ENCODE results near the gene ROMO1. TPM values are rescaled to one million over a fixed set of nuclear protein-coding genes. Genes with fewer than 3 reads are reported as not detected.

Gene ROMO1
- total RNA-seq, 4 donors from 2014 or later, result 146 to 299 (median 212) TPM

DNA sequence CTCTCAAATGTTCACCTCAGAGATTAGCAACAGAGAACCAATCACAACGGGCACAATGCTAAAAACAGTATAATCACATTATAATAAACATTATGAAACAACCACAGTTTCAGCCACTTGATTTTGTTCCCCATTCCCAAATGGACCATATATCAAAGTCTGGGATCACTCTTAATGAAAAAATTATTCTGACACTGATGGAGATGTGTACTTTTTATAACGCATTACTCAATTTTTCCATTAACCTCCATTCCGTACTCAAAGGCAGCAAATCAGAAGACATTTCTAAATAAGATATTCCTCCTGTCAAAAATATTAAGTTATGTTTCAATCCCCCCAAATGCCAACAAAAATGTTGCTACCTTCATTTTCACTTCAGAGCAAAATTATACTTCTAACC is 37.3 kb upstream of the ROMO1 start:
- Histone ChIP-seq H3K36me3 (no peaks in the 10 kb centered on the region), H3K9me3 (no peaks in the 10 kb centered on the region), H3K4me3 (no peak overlapping the region), H3K27ac (no peak overlapping the region), H3K4me1 (peaks cover 59% of the 10 kb centered on the region), H3K27me3 (no peaks in the 10 kb centered on the region)
- DNase-seq (ENCODE audit: low spot score in 2 of 2), result no peak
- no peak for TF ChIP-seq POLR2AphosphoS5 (IDR thresholded peaks at IDR 0.05)
- TF ChIP-seq POLR2A (IDR thresholded peaks at IDR 0.05), result no peak
- no peak for TF ChIP-seq EP300 (IDR thresholded peaks at IDR 0.05)
- WGBS, result 19% methylated on average over 3 of the region's 3 CpGs

DNA sequence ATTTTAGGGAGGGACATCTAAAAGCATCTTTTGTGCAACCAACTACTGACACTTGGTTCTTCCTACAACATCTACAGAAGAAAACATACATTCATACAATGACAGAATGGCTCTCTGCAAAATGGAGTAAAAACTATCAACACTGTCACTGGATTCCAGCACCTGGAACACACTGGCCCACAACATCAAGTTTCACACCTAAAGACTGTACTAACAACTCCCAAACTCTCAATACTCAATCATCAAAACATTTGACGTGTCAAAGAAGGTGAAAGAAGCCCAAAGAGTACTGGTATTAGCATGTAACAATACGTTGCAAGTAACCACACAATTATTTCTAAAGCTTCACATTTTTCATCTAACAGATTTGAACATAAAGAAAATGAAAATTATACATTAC is 36.7 kb upstream of the ROMO1 start:
- H3K4me3 ChIP-seq, result peak overlapping the region; percentile 93
- no peak for TF ChIP-seq EP300 (IDR thresholded peaks at IDR 0.05)
- TF ChIP-seq, protein P1, sequence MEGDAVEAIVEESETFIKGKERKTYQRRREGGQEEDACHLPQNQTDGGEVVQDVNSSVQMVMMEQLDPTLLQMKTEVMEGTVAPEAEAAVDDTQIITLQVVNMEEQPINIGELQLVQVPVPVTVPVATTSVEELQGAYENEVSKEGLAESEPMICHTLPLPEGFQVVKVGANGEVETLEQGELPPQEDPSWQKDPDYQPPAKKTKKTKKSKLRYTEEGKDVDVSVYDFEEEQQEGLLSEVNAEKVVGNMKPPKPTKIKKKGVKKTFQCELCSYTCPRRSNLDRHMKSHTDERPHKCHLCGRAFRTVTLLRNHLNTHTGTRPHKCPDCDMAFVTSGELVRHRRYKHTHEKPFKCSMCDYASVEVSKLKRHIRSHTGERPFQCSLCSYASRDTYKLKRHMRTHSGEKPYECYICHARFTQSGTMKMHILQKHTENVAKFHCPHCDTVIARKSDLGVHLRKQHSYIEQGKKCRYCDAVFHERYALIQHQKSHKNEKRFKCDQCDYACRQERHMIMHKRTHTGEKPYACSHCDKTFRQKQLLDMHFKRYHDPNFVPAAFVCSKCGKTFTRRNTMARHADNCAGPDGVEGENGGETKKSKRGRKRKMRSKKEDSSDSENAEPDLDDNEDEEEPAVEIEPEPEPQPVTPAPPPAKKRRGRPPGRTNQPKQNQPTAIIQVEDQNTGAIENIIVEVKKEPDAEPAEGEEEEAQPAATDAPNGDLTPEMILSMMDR (IDR thresholded peaks at IDR 0.05), result no peak
- no peak for TF ChIP-seq POLR2AphosphoS5 (IDR thresholded peaks at IDR 0.05)
- no peak for TF ChIP-seq POLR2A (IDR thresholded peaks at IDR 0.05)
- no peaks in the 10 kb centered on the region for H3K36me3 ChIP-seq
- H3K9me3 ChIP-seq, result no peaks in the 10 kb centered on the region
- DNase-seq (ENCODE audit: low spot score in 2 of 2), result no peak
- H3K27me3 ChIP-seq, result no peaks in the 10 kb centered on the region
- WGBS, result 15% methylated on average over 2 of the region's 2 CpGs
- H3K4me1 ChIP-seq, result peaks cover 54% of the 10 kb centered on the region
- no peak overlapping the region for H3K27ac ChIP-seq

DNA sequence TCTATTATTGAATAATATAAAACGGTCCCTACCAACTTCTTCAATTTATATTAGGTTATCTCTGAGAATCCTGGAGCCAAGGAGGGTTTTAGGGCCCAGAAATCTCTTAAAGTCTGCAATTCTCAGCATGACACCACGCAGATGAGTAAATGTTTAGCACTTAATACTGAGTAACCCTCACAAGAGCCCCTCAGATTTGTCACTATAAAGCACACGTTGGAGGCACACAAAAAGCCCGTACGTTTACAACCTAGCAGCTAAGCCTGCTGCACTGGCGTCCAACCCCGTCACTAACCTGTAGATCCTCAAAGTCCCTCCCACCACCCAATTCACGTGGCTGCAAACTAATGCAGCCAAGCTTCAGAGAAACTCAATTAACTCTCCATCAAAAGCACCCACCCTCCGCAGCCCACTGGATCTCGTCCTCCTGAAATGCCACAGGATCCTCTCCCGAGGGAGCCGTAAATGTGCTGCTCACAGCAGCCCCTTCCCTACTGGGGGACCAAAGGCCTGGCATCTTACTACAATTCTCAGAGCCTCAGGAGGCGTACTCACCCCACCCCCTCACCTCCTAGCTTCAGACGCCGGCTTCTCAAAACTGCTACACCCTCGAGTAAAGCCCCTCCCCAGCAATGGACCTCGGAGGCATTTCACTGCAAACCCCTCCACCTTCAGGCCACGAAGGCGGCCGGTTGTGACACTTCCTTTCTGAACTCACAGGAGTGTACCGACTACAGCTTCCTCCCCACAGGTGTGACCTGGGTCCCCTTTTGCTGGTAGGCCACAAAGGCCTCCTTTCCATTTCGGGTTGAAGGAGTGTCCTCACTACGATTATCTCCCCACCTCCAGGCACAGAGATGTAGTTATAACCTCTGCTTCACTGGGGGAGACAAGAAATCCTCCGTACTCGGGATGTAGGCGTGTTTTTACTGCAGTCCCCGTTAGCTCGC is 35.4 kb upstream of the ROMO1 start:
- Histone ChIP-seq H3K27me3 (no peaks in the 10 kb centered on the region), H3K4me3 (peak overlapping the region; percentile 93), H3K27ac (peak overlapping the region; percentile 100), H3K9me3 (no peaks in the 10 kb centered on the region), H3K36me3 (peaks cover 6% of the 10 kb centered on the region), H3K4me1 (peaks cover 46% of the 10 kb centered on the region)
- TF ChIP-seq EP300 (IDR thresholded peaks at IDR 0.05) (no peak), POLR2AphosphoS5 (IDR thresholded peaks at IDR 0.05) (no peak), POLR2A (IDR thresholded peaks at IDR 0.05) (no peak)
- TF ChIP-seq, protein P1 (IDR thresholded peaks at IDR 0.05), result no peak
- peak; percentile 69 to 79 for DNase-seq (ENCODE audit: low spot score in 2 of 2)
- WGBS, result 0% methylated on average over 17 of the region's 28 CpGs

DNA sequence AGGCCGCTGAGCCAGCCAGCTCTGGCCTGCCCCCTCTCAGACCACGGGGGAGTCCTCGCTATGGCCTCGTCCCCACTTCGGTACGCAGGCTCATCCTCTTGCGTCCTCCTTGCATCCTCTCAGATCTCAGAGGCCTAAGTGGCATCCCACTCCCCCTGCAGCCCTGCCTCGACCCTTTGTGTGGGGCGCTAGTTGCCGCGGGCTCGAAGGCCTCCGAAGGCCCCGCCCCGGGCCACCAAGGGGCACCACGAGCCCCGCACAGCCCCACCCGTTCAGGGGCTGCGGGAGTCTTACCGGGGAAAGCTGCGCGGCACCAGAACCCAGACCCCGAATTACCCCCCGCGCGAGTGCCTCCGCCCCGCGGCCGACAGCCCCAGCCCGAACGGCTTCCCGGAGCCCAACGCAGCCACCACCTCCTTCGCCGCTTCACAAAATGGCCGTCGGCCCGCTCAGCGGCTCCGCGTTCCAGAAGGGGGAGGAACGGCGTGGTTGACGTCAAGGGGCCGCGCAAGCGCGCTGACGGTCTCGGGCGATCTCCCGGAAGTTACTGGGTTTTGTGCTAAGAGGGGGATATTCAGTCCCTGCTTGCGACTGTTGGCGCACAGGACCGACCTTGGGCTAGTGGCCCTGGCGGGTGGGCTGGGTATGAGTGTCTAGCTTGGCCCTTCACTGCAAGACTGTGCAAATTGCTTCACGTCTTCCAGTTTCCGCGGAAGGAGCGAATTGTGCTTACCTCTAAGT is 34.6 kb upstream of the ROMO1 start, which contains the start of the genes CPNE1 and RBM12:
Gene CPNE1 (minus strand): TSS at position 435 of the 741 bp plus-strand sequence. CDS start 31,977 bp downstream, outside the sequence.
Gene RBM12 (minus strand): TSS at position 435 of the 741 bp plus-strand sequence. CDS start 9,578 bp downstream, outside the sequence.
- Histone ChIP-seq H3K36me3 (peaks cover 15% of the 10 kb centered on the region), H3K9me3 (no peaks in the 10 kb centered on the region), H3K4me3 (peak within 1 kb of the TSS; percentile 93), H3K4me1 (peaks cover 41% of the 10 kb centered on the region), H3K27me3 (no peaks in the 10 kb centered on the region), H3K27ac (peak within 1 kb of the TSS; percentile 100)
- TF ChIP-seq EP300 (IDR thresholded peaks at IDR 0.05) (no peak), POLR2AphosphoS5 (IDR thresholded peaks at IDR 0.05) (peak; percentile 89 to 95 (median 90)), POLR2A (IDR thresholded peaks at IDR 0.05) (peak; percentile 85 to 97)
- TF ChIP-seq, protein P1 (IDR thresholded peaks at IDR 0.05), result no peak
- peak; percentile 97 for DNase-seq (ENCODE audit: low spot score in 2 of 2)
- WGBS, result 0% methylated on average over 8 of the region's 61 CpGs

DNA sequence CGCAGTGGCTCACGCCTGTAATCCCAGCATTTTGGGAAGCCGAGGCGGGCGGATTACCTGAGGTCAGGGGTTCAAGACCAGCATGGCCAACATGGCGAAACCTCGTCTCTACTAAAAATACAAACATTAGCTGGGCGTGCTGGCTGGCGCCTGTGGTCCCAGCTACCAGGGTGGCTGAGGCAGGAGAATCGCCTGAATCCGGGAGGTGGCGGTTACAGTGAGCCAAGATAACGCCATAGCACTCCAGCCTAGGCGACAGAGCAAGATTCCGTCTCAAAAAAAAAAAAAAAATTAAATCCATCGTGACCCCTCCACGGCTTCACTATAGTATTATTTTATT is 33.3 kb upstream of the ROMO1 start:
- 93% methylated on average over 17 of the region's 17 CpGs for WGBS

More for the DNA sequence above, 33.3 kb upstream of the ROMO1 start:
- no peaks in the 10 kb centered on the region for H3K27me3 ChIP-seq
- H3K4me1 ChIP-seq, result peaks cover 28% of the 10 kb centered on the region
- DNase-seq (ENCODE audit: low spot score in 2 of 2), result peak in 1 of 2 donors; percentile 40
- H3K9me3 ChIP-seq, result no peaks in the 10 kb centered on the region
- no peak for TF ChIP-seq EP300 (IDR thresholded peaks at IDR 0.05)
- TF ChIP-seq, protein P1 (IDR thresholded peaks at IDR 0.05), result no peak
- no peak for TF ChIP-seq POLR2A (IDR thresholded peaks at IDR 0.05)
- no peak for TF ChIP-seq POLR2AphosphoS5 (IDR thresholded peaks at IDR 0.05)
- H3K27ac ChIP-seq, result no peak overlapping the region
- H3K36me3 ChIP-seq, result peaks cover 28% of the 10 kb centered on the region
- no peak overlapping the region for H3K4me3 ChIP-seq

Measured in suprapubic skin (tissue), 4 donors.